ENCODE data around the gene OSBPL2.

OSBPL2 gene

DNA sequence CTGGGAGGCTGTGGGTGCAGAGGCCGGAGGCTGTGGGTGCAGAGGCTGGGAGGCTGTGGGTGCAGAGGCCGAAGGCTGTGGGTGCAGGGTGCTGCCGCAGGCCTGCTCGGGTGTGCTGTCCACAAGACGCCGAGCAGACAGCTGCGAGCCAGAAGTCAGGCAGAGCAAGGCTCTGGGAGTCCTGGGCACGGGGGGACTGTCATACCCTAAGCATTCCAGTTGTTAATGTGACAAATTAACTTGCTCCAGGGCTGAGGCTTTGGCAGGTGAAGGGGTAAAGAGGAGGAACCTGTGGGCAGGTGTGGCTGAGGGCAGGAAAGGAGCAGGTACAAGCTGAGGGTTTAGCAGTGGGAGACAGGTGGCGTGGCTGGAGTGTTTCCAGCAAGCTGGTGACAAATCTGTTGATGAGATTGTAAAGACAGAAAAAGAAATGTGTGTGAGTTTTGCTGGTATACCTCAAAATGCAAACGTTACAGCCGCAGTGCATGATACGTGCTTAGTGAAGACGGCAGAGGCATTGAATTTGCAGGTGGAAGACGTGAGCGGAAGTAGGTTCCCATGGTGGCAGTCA lies 50.3 kb downstream of the OSBPL2 start:
- no peak overlapping the region for H3K4me2 ChIP-seq (ENCODE audit: low read length)
- H3K36me3 ChIP-seq (ENCODE audit: control insufficient read depth, insufficient read depth, low read length), result peaks cover 3% of the 10 kb centered on the region
- H3K27ac ChIP-seq (ENCODE audit: low read depth, low read length), result no peak overlapping the region
- H4K8ac ChIP-seq (ENCODE audit: low read depth, low read length), result no peak overlapping the region
- H3K23ac ChIP-seq (ENCODE audit: low read length), result no peak overlapping the region
- no peak overlapping the region for H2AK5ac ChIP-seq (ENCODE audit: low read length)
- no peak for DNase-seq
- H2BK120ac ChIP-seq (ENCODE audit: low read depth, low read length), result no peak overlapping the region
- H3K18ac ChIP-seq (ENCODE audit: low read length), result no peak overlapping the region
- no peak overlapping the region for H3K4ac ChIP-seq (ENCODE audit: low read depth, low read length)
- H2BK5ac ChIP-seq (ENCODE audit: low read length), result no peak overlapping the region
- no peaks in the 10 kb centered on the region for H3K4me1 ChIP-seq (ENCODE audit: control insufficient read depth, low read depth, low read length)
- H3K79me1 ChIP-seq (ENCODE audit: low read length), result no peaks in the 10 kb centered on the region
- no peak overlapping the region for H2BK15ac ChIP-seq (replicated peaks; ENCODE audit: low read depth)
- no peak overlapping the region for H3K9ac ChIP-seq (ENCODE audit: low read length)
- H3K4me3 ChIP-seq (ENCODE audit: low read length), result no peak overlapping the region
- H3K79me2 ChIP-seq (ENCODE audit: control insufficient read depth, insufficient read depth, low read length), result no peaks in the 10 kb centered on the region
- no peak overlapping the region for H3K56ac ChIP-seq (ENCODE audit: low read length)
- no peak overlapping the region for H4K5ac ChIP-seq (ENCODE audit: low read length)
- no CpG with 5 or more reads among the region's 15 CpGs for WGBS (ENCODE audit: extremely low coverage, insufficient coverage, low lambda C conversion rate)
- no peaks in the 10 kb centered on the region for H3K27me3 ChIP-seq (ENCODE audit: insufficient read depth, low read length, poor library complexity)

DNA sequence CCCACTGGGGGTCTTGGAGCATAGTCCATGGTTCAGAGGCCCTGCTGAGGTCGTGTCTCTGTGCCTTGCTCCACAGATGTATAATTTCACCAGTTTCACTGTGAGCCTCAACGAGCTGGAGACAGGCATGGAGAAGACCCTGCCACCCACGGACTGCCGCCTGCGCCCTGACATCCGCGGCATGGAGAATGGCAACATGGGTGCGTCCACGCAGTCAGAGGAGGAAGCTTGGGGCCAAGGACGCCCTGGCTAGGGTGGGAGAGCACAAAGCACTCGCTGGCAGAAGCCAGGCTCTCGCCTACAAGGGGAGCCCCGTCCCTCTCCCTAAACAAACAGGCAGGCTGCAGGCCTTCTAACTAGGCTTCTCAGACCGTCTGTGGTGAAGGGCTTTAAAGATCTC lies 50.8 kb downstream of the OSBPL2 start:
- Histone ChIP-seq H2BK15ac (replicated peaks; ENCODE audit: low read depth) (no peak overlapping the region), H4K8ac (ENCODE audit: low read depth, low read length) (no peak overlapping the region), H3K18ac (ENCODE audit: low read length) (no peak overlapping the region), H3K4me2 (ENCODE audit: low read length) (no peak overlapping the region), H3K4ac (ENCODE audit: low read depth, low read length) (no peak overlapping the region), H3K27ac (ENCODE audit: low read depth, low read length) (no peak overlapping the region), H2BK5ac (ENCODE audit: low read length) (no peak overlapping the region), H3K4me1 (ENCODE audit: control insufficient read depth, low read depth, low read length) (no peaks in the 10 kb centered on the region), H3K27me3 (ENCODE audit: insufficient read depth, low read length, poor library complexity) (no peaks in the 10 kb centered on the region), H3K23ac (ENCODE audit: low read length) (no peak overlapping the region), H3K56ac (ENCODE audit: low read length) (no peak overlapping the region), H3K79me1 (ENCODE audit: low read length) (no peaks in the 10 kb centered on the region), H3K36me3 (ENCODE audit: control insufficient read depth, insufficient read depth, low read length) (peaks cover 3% of the 10 kb centered on the region), H4K5ac (ENCODE audit: low read length) (no peak overlapping the region), H3K4me3 (ENCODE audit: low read length) (no peak overlapping the region), H3K79me2 (ENCODE audit: control insufficient read depth, insufficient read depth, low read length) (no peaks in the 10 kb centered on the region), H2BK120ac (ENCODE audit: low read depth, low read length) (no peak overlapping the region), H2AK5ac (ENCODE audit: low read length) (no peak overlapping the region), H3K9ac (ENCODE audit: low read length) (no peak overlapping the region)
- WGBS (ENCODE audit: extremely low coverage, insufficient coverage, low lambda C conversion rate), result no CpG with 5 or more reads among the region's 14 CpGs
- no peak for DNase-seq

DNA sequence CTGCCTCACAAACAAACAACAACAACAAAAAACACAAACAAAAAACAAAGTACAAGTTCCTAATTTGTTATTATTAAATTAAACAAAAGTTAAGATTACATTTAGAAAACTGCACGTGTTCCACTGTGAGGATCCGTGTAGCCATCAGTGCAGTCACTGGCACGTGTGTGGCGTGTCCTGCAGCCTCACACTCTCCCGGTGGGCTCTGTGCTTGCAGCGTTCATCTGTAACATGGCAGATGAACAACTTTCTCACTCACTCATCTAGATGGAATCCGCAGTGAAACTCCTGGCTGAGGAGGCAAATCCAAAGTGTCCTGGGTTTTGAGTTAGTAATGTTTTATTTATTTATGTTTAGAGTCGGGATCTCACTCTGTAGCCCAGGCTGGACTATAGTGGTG lies 51.6 kb downstream of the OSBPL2 start:
- no peak for DNase-seq
- no peaks in the 10 kb centered on the region for H3K4me1 ChIP-seq (ENCODE audit: control insufficient read depth, low read depth, low read length)
- no peaks in the 10 kb centered on the region for H3K79me1 ChIP-seq (ENCODE audit: low read length)
- no peaks in the 10 kb centered on the region for H3K79me2 ChIP-seq (ENCODE audit: control insufficient read depth, insufficient read depth, low read length)
- no peak overlapping the region for H3K9ac ChIP-seq (ENCODE audit: low read length)
- H3K36me3 ChIP-seq (ENCODE audit: control insufficient read depth, insufficient read depth, low read length), result peaks cover 5% of the 10 kb centered on the region
- no peak overlapping the region for H2BK120ac ChIP-seq (ENCODE audit: low read depth, low read length)
- H3K23ac ChIP-seq (ENCODE audit: low read length), result no peak overlapping the region
- no peak overlapping the region for H4K5ac ChIP-seq (ENCODE audit: low read length)
- H2AK5ac ChIP-seq (ENCODE audit: low read length), result no peak overlapping the region
- no peak overlapping the region for H3K18ac ChIP-seq (ENCODE audit: low read length)
- no peak overlapping the region for H3K27ac ChIP-seq (ENCODE audit: low read depth, low read length)
- no peak overlapping the region for H3K4ac ChIP-seq (ENCODE audit: low read depth, low read length)
- no peak overlapping the region for H3K56ac ChIP-seq (ENCODE audit: low read length)
- H3K4me2 ChIP-seq (ENCODE audit: low read length), result no peak overlapping the region
- no peak overlapping the region for H4K8ac ChIP-seq (ENCODE audit: low read depth, low read length)
- no peak overlapping the region for H2BK15ac ChIP-seq (replicated peaks; ENCODE audit: low read depth)
- H2BK5ac ChIP-seq (ENCODE audit: low read length), result no peak overlapping the region
- no CpG with 5 or more reads among the region's 8 CpGs for WGBS (ENCODE audit: extremely low coverage, insufficient coverage, low lambda C conversion rate)
- no peak overlapping the region for H3K4me3 ChIP-seq (ENCODE audit: low read length)
- H3K27me3 ChIP-seq (ENCODE audit: insufficient read depth, low read length, poor library complexity), result no peaks in the 10 kb centered on the region

DNA sequence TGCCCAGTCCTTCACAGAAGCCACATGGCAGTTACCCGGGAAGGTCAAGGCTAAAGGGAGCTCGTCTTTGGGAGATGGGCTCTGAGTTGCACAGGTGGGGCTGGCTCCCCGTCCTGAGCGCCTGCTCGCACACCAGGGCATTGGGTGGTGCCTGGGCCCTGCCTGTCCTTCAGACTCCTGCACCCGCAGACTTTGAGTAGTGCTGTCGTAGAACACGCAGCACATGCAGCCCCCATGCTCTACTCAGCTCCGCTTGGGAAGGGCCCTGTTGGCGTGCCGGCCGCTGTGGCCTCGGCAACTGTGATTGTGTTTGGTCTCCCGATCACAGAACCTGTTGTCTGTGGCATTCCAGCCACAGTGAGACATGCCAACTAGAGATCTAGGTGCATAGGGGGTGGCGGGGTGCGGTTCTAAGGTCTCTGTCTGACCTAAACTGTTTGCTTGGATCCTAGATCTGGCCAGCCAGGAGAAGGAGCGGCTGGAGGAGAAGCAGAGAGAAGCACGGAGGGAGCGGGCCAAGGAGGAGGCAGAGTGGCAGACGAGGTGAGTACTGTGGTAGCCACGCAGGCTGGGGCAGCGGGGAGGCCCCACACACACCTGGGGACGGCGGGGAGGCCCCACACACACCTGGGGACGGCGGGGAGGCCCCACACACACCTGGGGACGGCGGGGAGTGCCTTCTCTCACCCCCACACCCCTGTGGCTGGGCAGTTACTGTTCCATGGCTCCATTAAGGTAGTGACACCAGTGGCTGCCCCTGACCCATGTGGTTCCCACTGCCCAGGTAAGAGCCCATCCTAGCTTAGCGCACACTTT lies 53.1 kb downstream of the OSBPL2 start:
- Histone ChIP-seq H2AK5ac (ENCODE audit: low read length) (no peak overlapping the region), H3K23ac (ENCODE audit: low read length) (no peak overlapping the region), H3K27ac (ENCODE audit: low read depth, low read length) (no peak overlapping the region), H4K5ac (ENCODE audit: low read length) (no peak overlapping the region), H3K56ac (ENCODE audit: low read length) (no peak overlapping the region), H3K18ac (ENCODE audit: low read length) (no peak overlapping the region), H3K79me2 (ENCODE audit: control insufficient read depth, insufficient read depth, low read length) (no peaks in the 10 kb centered on the region), H3K4ac (ENCODE audit: low read depth, low read length) (no peak overlapping the region), H3K79me1 (ENCODE audit: low read length) (no peaks in the 10 kb centered on the region), H3K36me3 (ENCODE audit: control insufficient read depth, insufficient read depth, low read length) (peaks cover 9% of the 10 kb centered on the region), H3K4me2 (ENCODE audit: low read length) (no peak overlapping the region), H3K9ac (ENCODE audit: low read length) (no peak overlapping the region), H3K27me3 (ENCODE audit: insufficient read depth, low read length, poor library complexity) (no peaks in the 10 kb centered on the region), H3K4me3 (ENCODE audit: low read length) (no peak overlapping the region), H2BK120ac (ENCODE audit: low read depth, low read length) (no peak overlapping the region), H2BK5ac (ENCODE audit: low read length) (no peak overlapping the region), H3K4me1 (ENCODE audit: control insufficient read depth, low read depth, low read length) (no peaks in the 10 kb centered on the region), H4K8ac (ENCODE audit: low read depth, low read length) (no peak overlapping the region), H2BK15ac (replicated peaks; ENCODE audit: low read depth) (no peak overlapping the region)
- DNase-seq, result no peak
- WGBS (ENCODE audit: extremely low coverage, insufficient coverage, low lambda C conversion rate), result no CpG with 5 or more reads among the region's 29 CpGs

DNA sequence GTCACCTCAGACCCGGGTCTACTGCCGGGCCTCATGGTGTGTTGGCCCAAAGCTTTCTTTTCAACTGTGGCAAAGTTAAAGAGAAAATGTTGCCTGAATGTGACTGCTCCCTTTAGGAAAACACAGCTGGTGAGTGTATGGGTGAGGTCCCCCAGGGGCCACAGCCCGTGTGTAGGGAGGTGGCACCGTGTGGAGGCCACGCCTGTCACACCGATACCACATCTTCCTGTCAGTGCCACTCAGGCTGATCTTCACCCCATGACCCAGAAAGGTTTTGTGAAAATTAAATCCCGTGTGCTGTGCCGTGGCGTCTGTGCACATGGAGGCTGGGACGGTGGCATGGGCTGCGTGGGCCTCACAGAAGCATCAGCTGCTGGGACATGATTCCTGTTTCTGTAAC lies 53.8 kb downstream of the OSBPL2 start:
- no peak overlapping the region for H3K4me2 ChIP-seq (ENCODE audit: low read length)
- no peak overlapping the region for H4K5ac ChIP-seq (ENCODE audit: low read length)
- H3K56ac ChIP-seq (ENCODE audit: low read length), result no peak overlapping the region
- no peak overlapping the region for H2BK15ac ChIP-seq (replicated peaks; ENCODE audit: low read depth)
- DNase-seq, result no peak
- no peaks in the 10 kb centered on the region for H3K79me2 ChIP-seq (ENCODE audit: control insufficient read depth, insufficient read depth, low read length)
- no peaks in the 10 kb centered on the region for H3K79me1 ChIP-seq (ENCODE audit: low read length)
- H3K4me1 ChIP-seq (ENCODE audit: control insufficient read depth, low read depth, low read length), result no peaks in the 10 kb centered on the region
- H3K23ac ChIP-seq (ENCODE audit: low read length), result no peak overlapping the region
- H3K27ac ChIP-seq (ENCODE audit: low read depth, low read length), result no peak overlapping the region
- no peaks in the 10 kb centered on the region for H3K27me3 ChIP-seq (ENCODE audit: insufficient read depth, low read length, poor library complexity)
- no peak overlapping the region for H2BK5ac ChIP-seq (ENCODE audit: low read length)
- no peak overlapping the region for H3K18ac ChIP-seq (ENCODE audit: low read length)
- no peak overlapping the region for H3K9ac ChIP-seq (ENCODE audit: low read length)
- no peak overlapping the region for H4K8ac ChIP-seq (ENCODE audit: low read depth, low read length)
- H2AK5ac ChIP-seq (ENCODE audit: low read length), result no peak overlapping the region
- H3K4ac ChIP-seq (ENCODE audit: low read depth, low read length), result no peak overlapping the region
- no CpG with 5 or more reads among the region's 11 CpGs for WGBS (ENCODE audit: extremely low coverage, insufficient coverage, low lambda C conversion rate)
- no peak overlapping the region for H3K4me3 ChIP-seq (ENCODE audit: low read length)
- no peak overlapping the region for H2BK120ac ChIP-seq (ENCODE audit: low read depth, low read length)
- H3K36me3 ChIP-seq (ENCODE audit: control insufficient read depth, insufficient read depth, low read length), result peaks cover 10% of the 10 kb centered on the region
